Osteocyte (in vitro differentiated cells): Measurements from ENCODE around the gene PLVAP. TPM values are rescaled to one million over a fixed set of nuclear protein-coding genes. Genes with fewer than 3 reads are reported as not detected.

ENCODE experiments used
- DNase-seq: peaks from one replicate; pipeline ENCODE4 v3.0.0; 2021; ENCODE audit warnings: mixed read lengths; ENCODE audit not compliant: unreplicated experiment; ENCODE audit errors: extremely low spot score
- H3K27ac Mint-ChIP-seq: one replicate; pipeline ENCODE4 v1.8.0; 2021; ENCODE audit warnings: mild to moderate bottlenecking, mixed read lengths; ENCODE audit not compliant: unreplicated experiment
- H3K27me3 Mint-ChIP-seq: one replicate; pipeline ENCODE4 v1.8.0; 2021; ENCODE audit warnings: mixed read lengths; ENCODE audit not compliant: unreplicated experiment
- H3K36me3 Mint-ChIP-seq: one replicate; pipeline ENCODE4 v1.8.0; 2021; ENCODE audit warnings: mixed read lengths; ENCODE audit not compliant: unreplicated experiment
- H3K4me1 Mint-ChIP-seq: one replicate; pipeline ENCODE4 v1.8.0; 2021; ENCODE audit warnings: mixed read lengths; ENCODE audit not compliant: unreplicated experiment
- H3K4me3 Mint-ChIP-seq: one replicate; pipeline ENCODE4 v1.8.0; 2021; ENCODE audit warnings: mild to moderate bottlenecking, moderate library complexity, mixed read lengths; ENCODE audit not compliant: unreplicated experiment
- H3K9me3 Mint-ChIP-seq: one replicate; pipeline ENCODE4 v1.8.0; 2021; ENCODE audit warnings: mixed read lengths; ENCODE audit not compliant: unreplicated experiment
- total RNA-seq: library from RNA; stranded (reverse); gene quantifications from 2 replicates; pipeline ENCODE4 v1.2.1, GENCODE V29; 2021
- TF ChIP-seq, protein P1 (sequence below): fragments of 200-600 bp; sonication (generic); IDR thresholded peaks from 2 replicates; pipeline ENCODE4 v1.5.0; 2021; ENCODE audit warnings: antibody characterized with exemption, mild to moderate bottlenecking, moderate library complexity

Gene PLVAP
- total RNA-seq, 1 donor from 2014 or later, result not detected

DNA sequence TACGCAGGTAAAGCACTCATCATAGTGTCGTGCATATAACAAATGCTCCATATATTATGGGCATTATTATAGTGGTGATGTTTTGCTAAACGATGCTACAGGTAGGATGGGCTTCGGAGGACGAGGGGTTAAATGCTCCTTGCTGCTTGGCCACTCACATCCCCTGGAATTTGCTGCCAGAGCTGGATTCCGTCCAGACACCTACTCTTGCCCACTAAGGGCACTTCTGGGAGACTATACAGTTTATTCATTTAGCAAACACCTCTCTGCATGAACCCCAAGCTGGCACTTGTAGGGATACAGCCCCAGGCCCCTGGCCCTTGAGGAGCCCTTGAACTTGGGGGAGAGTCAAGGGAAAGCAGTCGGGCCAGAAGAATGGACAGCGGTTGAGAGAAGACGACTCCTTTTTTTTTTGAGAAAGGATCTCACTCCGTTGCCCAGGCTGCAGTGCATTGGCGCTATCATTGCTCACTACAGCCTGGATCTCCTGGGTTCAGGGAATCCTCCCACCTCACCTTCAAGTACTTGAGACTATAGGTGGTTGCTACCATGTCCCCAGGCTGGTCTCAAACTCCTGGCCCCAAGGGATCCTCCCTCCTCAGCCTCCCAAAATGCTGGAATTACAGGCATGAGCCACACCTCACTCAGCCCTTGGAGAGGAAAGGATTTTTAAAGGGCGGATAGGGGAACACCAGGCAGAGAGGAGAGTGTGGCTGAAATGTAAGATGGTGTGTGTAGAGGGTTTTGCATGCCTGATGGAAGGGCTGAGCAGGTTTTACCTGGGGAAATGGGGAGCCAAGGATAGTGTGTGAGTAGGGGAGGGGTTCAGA lies 72.5 kb downstream of the PLVAP start:
- no peak for DNase-seq
- Mint-ChIP-seq H3K27ac (peak overlapping the region; percentile 88), H3K27me3 (no peaks in the 10 kb centered on the region), H3K9me3 (no peaks in the 10 kb centered on the region), H3K4me3 (peak overlapping the region; percentile 85), H3K4me1 (peaks cover 34% of the 10 kb centered on the region), H3K36me3 (no peaks in the 10 kb centered on the region)
- TF ChIP-seq, protein P1, sequence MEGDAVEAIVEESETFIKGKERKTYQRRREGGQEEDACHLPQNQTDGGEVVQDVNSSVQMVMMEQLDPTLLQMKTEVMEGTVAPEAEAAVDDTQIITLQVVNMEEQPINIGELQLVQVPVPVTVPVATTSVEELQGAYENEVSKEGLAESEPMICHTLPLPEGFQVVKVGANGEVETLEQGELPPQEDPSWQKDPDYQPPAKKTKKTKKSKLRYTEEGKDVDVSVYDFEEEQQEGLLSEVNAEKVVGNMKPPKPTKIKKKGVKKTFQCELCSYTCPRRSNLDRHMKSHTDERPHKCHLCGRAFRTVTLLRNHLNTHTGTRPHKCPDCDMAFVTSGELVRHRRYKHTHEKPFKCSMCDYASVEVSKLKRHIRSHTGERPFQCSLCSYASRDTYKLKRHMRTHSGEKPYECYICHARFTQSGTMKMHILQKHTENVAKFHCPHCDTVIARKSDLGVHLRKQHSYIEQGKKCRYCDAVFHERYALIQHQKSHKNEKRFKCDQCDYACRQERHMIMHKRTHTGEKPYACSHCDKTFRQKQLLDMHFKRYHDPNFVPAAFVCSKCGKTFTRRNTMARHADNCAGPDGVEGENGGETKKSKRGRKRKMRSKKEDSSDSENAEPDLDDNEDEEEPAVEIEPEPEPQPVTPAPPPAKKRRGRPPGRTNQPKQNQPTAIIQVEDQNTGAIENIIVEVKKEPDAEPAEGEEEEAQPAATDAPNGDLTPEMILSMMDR, result no peak

DNA sequence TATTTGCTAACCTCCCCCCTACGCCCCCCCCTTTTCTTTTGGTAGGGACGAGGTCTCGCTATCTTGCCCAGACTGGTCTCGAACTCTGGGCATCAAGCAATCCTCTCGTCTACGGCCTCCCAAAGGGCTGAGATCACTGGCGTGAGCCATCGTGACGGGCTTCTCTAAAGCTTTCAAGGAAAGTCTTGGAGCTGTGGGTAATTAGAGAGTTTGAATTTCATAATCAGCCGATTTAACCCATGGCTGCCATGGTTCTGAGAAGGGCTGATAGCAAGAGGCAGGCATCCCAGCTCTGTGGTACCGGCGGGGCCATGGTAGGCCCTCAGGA lies 73.2 kb downstream of the PLVAP start:
- Mint-ChIP-seq H3K4me3 (no peak overlapping the region), H3K36me3 (no peaks in the 10 kb centered on the region), H3K27ac (no peak overlapping the region), H3K27me3 (no peaks in the 10 kb centered on the region), H3K4me1 (peaks cover 32% of the 10 kb centered on the region), H3K9me3 (no peaks in the 10 kb centered on the region)
- DNase-seq, result no peak
- TF ChIP-seq, protein P1, result no peak

DNA sequence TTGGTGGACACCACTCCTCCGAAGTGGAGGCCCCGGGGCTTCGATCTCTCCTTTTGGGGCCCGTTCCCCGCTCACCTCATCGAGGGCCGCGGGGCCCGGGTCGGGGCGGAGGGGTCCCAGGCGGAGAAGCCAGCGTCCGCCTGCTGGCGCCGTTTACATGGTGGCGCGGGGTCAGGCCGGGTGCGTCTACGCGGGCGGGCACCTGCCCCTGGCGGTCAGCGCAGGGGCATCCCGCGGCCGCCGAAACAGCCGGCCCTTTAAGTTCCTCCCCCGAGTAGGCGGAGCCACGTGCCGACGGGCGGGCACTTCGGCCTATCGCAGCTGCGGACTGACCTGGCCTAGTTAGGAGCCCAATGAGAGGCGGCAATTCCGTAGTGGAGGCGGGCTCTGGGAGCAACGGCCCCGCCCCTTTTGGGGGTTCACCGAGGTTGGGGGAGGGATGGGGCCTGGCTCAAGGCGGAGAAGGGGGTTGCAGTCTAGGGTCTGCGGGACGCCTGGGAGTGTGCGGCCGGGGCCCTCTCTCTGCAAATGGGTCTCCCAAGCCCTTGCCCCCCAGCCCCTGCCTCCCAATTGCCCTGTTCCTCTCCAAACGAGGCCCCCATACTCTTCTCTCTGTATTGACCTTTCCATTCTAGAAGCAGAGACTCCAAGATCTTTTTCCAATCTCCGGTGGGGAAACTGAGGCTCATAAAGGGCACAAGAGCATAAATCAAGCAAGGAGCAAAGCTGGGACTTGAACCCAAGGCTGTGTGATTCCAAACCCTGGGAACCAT lies 73.8 kb downstream of the PLVAP start, which contains the start of gene ABHD8:
Gene ABHD8 (minus strand): TSS at position 259 of the 773 bp plus-strand sequence. CDS start 1,809 bp downstream, outside the sequence.
- peak; percentile 97 for DNase-seq
- Mint-ChIP-seq H3K27ac (no peak within 1 kb of the TSS), H3K36me3 (no peaks in the 10 kb centered on the region), H3K27me3 (no peaks in the 10 kb centered on the region), H3K9me3 (no peaks in the 10 kb centered on the region), H3K4me1 (peaks cover 31% of the 10 kb centered on the region), H3K4me3 (peak within 1 kb of the TSS; percentile 50)
- TF ChIP-seq, protein P1, result peak; percentile 56

DNA sequence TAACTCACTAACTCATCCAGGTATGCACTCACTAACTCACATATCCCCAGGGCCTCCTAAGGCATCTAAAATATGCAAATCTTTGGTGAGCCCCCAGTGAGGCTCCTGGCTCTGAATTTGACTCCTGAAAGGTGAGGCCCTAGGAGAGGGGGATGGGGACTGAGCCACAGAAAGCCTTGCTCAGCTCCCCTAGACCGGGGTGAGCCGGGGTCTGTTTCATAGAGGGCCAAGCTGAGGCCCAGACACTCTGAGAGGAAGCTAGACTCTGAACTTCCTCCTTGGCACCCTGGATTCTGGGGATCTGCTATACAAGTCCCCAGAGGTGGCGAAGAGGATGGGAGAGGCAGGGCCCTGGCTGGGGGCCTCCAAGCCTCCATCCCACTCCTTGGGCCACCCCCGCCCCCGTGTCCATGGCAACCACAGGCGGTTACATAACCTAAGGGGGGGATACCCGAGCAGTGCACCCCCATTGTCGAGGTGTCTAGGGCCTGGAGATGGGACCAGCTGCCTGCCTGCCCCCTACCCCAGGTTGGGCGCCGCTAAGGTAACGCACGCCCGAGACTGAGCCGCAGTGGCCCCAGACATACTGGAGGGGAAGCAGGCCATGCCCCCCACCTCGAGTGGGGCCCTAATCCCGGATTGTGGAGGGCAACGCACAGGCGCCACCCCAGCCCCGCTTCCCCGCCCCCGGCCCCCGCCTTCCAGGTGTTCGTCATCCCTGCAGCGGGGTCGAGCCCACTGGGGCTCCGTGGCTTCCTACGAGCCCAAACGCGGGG lies 74.6 kb downstream of the PLVAP start:
- no peak overlapping the region for H3K27ac Mint-ChIP-seq

More for the DNA sequence above, 74.6 kb downstream of the PLVAP start:
- Mint-ChIP-seq H3K36me3 (no peaks in the 10 kb centered on the region), H3K27me3 (no peaks in the 10 kb centered on the region), H3K4me1 (peaks cover 26% of the 10 kb centered on the region), H3K4me3 (peak overlapping the region; percentile 50), H3K9me3 (no peaks in the 10 kb centered on the region)
- TF ChIP-seq, protein P1, result no peak
- DNase-seq, result no peak

Other genes with a start within 250 kb of the PLVAP start
- gene USE1, start 162.0 kb downstream of the PLVAP start, total RNA-seq, result 36.1 and 37.5 TPM in 2 replicates
- gene OCEL1, start 151.1 kb downstream of the PLVAP start, total RNA-seq, result 24.8 and 28.5 TPM in 2 replicates
- 43.9 and 44.2 TPM in 2 replicates for gene NR2F6, start 131.4 kb downstream of the PLVAP start, total RNA-seq
- gene USHBP1, start 112.6 kb downstream of the PLVAP start, total RNA-seq, result not detected in 2 replicates
- 92.5 and 93.7 TPM in 2 replicates for gene BABAM1, start 109.9 kb downstream of the PLVAP start, total RNA-seq
- gene ANKLE1, start 95.4 kb downstream of the PLVAP start, total RNA-seq, result 0.99 and 1.5 TPM in 2 replicates
- 5.0 and 6.1 TPM in 2 replicates for gene ABHD8, start 73.9 kb downstream of the PLVAP start, total RNA-seq
- 66.9 and 78.8 TPM in 2 replicates for gene MRPL34, start 71.5 kb downstream of the PLVAP start, total RNA-seq
- gene DDA1, start 67.8 kb downstream of the PLVAP start, total RNA-seq, result 46.3 and 50.0 TPM in 2 replicates
- gene ANO8, start 42.5 kb downstream of the PLVAP start, total RNA-seq, result 17.7 and 21.9 TPM in 2 replicates
- 27.2 and 28.9 TPM in 2 replicates for gene GTPBP3, start 39.8 kb downstream of the PLVAP start, total RNA-seq
- gene CCDC194, start 16.9 kb upstream of the PLVAP start, total RNA-seq, result not detected in 2 replicates
- 1.8 and 2.3 TPM in 2 replicates for gene BST2, start 28.3 kb upstream of the PLVAP start, total RNA-seq
- gene MVB12A, start 42.7 kb upstream of the PLVAP start, total RNA-seq, result 59.2 and 63.2 TPM in 2 replicates
- 0.30 and 0.55 TPM in 2 replicates for gene TMEM221, start 71.3 kb upstream of the PLVAP start, total RNA-seq
- not detected in 2 replicates for gene NXNL1, start 83.6 kb upstream of the PLVAP start, total RNA-seq
- 12.5 and 14.8 TPM in 2 replicates for gene SLC27A1, start 93.2 kb upstream of the PLVAP start, total RNA-seq
- gene PGLS, start 134.3 kb upstream of the PLVAP start, total RNA-seq, result 112 and 115 TPM in 2 replicates
- 121 and 122 TPM in 2 replicates for gene COLGALT1, start 178.3 kb upstream of the PLVAP start, total RNA-seq